GM20000 (cell line): ENCODE results near the gene TAL2.
"Not testable (repeated sequence)": the region's sequence is repeated elsewhere in the genome, so short reads cannot be mapped to it uniquely, and the experiment has no call there.

Experiments used
- DNase-seq: peaks from one replicate; pipeline ENCODE4 v3.0.0; 2012; ENCODE audit warnings: low spot score
- CTCF ChIP-seq: IDR thresholded peaks from 2 replicates; pipeline ENCODE4 v1.5.1; 2012; ENCODE audit warnings: mild to moderate bottlenecking, control low read depth; ENCODE audit errors: extremely low read depth, missing control alignments

Gene TAL2

DNA sequence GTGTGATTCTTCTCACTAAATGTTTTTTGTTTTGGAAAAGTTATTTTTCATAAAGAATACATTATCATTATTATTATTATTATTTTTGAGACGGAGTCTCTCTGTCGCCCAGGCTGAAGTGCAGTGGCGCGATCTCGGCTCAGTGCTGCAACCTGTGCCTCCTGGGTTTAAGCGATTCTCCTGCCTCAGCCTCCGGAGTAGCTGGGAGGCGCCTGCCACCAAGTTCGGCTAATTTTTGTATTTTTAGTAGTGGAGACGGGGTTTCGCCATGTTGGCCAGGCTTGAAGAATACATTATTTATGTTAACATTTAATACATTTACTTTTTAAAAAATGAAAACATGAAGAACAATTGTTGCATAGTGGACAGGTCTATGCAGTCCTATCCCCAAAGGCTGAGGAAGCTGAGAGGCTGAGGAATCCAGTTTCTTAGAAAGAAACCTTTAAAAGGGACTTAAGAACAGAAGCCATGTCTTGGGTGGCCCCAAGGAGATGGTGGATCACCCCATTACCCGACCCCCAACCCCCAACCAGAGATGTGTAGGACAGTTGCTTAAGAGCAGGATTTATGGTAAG lies 34.0 kb downstream of the TAL2 start:
- TF ChIP-seq CTCF = no peak

DNA sequence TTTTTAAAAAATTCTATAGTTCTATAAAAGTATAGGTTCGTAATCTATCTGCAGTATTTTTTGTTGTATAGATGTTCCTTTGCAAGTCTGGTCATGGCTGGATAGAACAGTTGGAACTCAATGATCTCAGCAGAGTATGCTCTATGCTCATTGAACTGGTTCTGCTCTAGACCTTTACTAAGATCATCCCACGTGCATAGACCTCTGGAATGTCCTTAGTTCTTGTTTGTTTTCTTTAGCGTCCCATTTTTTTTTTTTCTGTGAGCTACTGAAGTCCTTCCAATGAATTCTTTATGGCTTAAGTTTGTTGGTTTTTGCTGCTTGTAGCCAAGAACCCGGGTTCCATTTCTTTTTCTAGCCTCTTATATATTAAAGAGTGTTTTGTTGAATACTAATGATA lies 35.6 kb downstream of the TAL2 start:
- DNase-seq = no peak
- TF ChIP-seq CTCF = no peak

More for the DNA sequence above, 34.0 kb downstream of the TAL2 start:
- no peak for DNase-seq

DNA sequence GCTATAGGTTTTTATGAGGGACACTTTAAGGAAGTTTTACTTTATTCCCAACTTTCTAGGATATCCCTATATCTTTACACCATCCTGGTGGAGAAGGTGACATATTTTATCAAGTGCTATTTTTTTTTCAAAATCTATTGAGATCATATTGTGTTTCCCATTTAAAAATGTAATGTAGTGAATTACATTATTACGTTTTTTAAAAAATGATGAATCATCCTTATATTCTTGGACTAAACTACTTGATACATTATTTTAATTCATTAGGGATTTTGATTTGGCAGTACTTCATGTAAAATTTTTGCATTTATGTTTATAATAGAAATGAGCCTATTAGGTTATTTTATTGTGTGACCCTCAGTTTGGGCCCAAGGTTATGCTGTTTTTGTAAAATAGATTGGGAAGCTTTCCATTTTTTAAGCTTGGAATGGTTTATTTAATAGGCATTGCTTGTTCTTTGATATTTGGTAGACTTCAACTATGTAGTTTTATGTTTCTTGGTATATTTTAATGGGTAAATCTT lies 36.2 kb downstream of the TAL2 start:
- no peak for TF ChIP-seq CTCF
- no peak for DNase-seq

- DNase-seq = no peak
- no peak for TF ChIP-seq CTCF
Measured at GRCh38 chr9:105700668-105701067, 38.4 kb downstream of the TAL2 start.

DNA sequence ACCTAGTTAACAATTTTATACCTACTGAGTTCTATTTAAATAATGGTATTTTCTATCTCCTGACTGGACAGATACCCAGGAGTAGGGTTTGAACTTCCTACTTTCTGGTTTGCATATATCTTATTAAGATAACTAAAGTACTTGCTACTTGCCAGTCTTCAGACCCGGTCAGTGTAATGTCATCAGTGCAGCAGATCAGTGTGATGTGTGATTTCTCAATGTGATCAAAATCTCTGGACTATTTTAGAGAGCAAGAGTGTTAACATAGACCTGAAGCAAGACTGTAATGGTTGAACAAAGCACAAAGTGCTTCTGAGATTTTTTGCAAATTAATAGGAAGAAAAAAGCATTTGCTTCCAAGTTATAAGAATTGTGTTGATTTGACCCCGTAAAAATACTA lies 38.9 kb downstream of the TAL2 start:
- TF ChIP-seq CTCF = no peak
- DNase-seq = no peak

DNA sequence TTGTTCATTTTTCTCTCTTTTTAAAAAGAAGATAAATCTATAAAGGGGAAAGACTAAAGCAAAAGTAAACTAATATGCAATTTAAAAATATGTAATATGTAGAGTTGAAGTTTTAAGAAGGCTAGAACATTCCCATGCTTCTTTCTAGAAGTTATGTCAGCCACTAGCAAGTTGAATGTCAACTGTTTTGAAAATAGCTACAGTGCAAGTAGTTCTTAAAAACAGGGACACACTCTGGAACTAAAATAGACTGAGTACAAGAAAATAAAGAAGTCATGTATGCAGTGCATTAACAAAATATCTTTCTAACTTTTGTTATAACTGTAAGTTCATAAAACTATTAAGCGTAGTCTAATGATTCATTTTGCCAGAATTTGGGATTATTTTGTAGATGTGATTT lies 40.0 kb downstream of the TAL2 start:
- no peak for DNase-seq

DNA sequence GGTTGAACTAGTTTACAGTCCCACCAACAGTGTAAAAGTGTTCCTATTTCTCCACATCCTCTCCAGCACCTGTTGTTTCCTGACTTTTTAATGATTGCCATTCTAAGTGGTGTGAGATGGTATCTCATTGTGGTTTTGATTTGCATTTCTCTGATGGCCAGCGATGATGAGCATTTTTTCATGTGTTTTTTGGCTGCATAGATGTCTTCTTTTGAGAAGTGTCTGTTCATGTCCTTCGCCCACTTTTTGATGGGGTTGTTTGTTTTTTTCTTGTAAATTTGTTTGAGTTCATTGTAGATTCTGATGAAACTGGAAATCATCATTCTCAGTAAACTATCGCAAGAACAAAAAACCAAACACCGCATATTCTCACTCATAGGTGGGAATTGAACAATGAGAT lies 41.4 kb downstream of the TAL2 start:
- DNase-seq = not testable (repeated sequence)

More for the DNA sequence above, 40.0 kb downstream of the TAL2 start:
- TF ChIP-seq CTCF = no peak

- no peak for TF ChIP-seq CTCF
- DNase-seq = no peak
Measured at GRCh38 chr9:105706156-105706555, 43.9 kb downstream of the TAL2 start.
